HL-60 (cell line): Measurements from ENCODE around the gene SP140.
"Not testable (repeated sequence)": the region's sequence is repeated elsewhere in the genome, so short reads cannot be mapped to it uniquely, and the experiment has no call there.

ENCODE experiments used
- DNase-seq, 2 experiments: peaks; one replicate each; pipeline ENCODE4 v3.0.0-alpha.2; 2010 to 2020; ENCODE audit warnings: low read depth in 1 of 2, low spot score in 1 of 2
- H3K27ac ChIP-seq: fragments of 250-450 bp; sonication (Bioruptor Pico); replicated peaks from 2 replicates; pipeline ENCODE4 v1.5.1; 2020; ENCODE audit warnings: mild to moderate bottlenecking, moderate library complexity
- H3K27me3 ChIP-seq: fragments of 250-450 bp; sonication (Bioruptor Pico); 2 replicates; pipeline ENCODE4 v1.5.1; 2021; ENCODE audit warnings: mild to moderate bottlenecking, moderate library complexity; ENCODE audit not compliant: insufficient read depth, poor library complexity, severe bottlenecking
- H3K4me3 ChIP-seq: replicated peaks from 2 replicates; pipeline ENCODE4 v1.5.1; 2011; ENCODE audit warnings: mild to moderate bottlenecking, control low read depth, low read length; ENCODE audit not compliant: insufficient read depth
- CTCF ChIP-seq: IDR thresholded peaks from one replicate; pipeline ENCODE4 v1.5.1; 2011; ENCODE audit warnings: low read length, control low read depth, inconsistent platforms; ENCODE audit not compliant: insufficient read depth
- GABPA ChIP-seq: IDR thresholded peaks from 2 replicates; pipeline ENCODE4 v1.6.1; 2012; ENCODE audit warnings: low read depth
- POLR2AphosphoS5 ChIP-seq: IDR thresholded peaks from 2 replicates; pipeline ENCODE4 v1.6.1; 2012; ENCODE audit warnings: low read depth
- REST ChIP-seq: IDR thresholded peaks from 2 replicates; pipeline ENCODE4 v1.6.1; 2012; ENCODE audit warnings: low read depth; ENCODE audit not compliant: insufficient replicate concordance
- SPI1 ChIP-seq: IDR thresholded peaks from 2 replicates; pipeline ENCODE4 v1.6.1; 2012; ENCODE audit warnings: low read depth, mild to moderate bottlenecking, borderline replicate concordance

The SP140 gene

GRCh38 chr2:230330725-230331124 lies 105.2 kb downstream of the SP140 start:
- TF ChIP-seq REST = no peak

GRCh38 chr2:230335461-230335863 lies 109.9 kb downstream of the SP140 start:
- H3K27me3 ChIP-seq = no peaks in the 10 kb centered on the region
- no peak overlapping the region for H3K27ac ChIP-seq
- DNase-seq = no peak
- no peak overlapping the region for H3K4me3 ChIP-seq
- TF ChIP-seq SPI1 = no peak
- no peak for TF ChIP-seq CTCF
- no peak for TF ChIP-seq REST
- no peak for TF ChIP-seq GABPA
- TF ChIP-seq POLR2AphosphoS5 = no peak

More at GRCh38 chr2:230330725-230331124, 105.2 kb downstream of the SP140 start:
- no peak for DNase-seq
- H3K27ac ChIP-seq = no peak overlapping the region
- H3K27me3 ChIP-seq = no peaks in the 10 kb centered on the region
- no peak overlapping the region for H3K4me3 ChIP-seq

- no peak for DNase-seq
- no peak for TF ChIP-seq GABPA
- no peak for TF ChIP-seq POLR2AphosphoS5
- no peak for TF ChIP-seq SPI1
- no peak for TF ChIP-seq CTCF
- no peak for TF ChIP-seq REST
- H3K4me3 ChIP-seq = no peak overlapping the region
- H3K27me3 ChIP-seq = no peaks in the 10 kb centered on the region
- H3K27ac ChIP-seq = no peak overlapping the region
Measured at GRCh38 chr2:230335864-230336506, 110.4 kb downstream of the SP140 start.

- H3K4me3 ChIP-seq, H3K27me3 ChIP-seq, H3K27ac ChIP-seq, DNase-seq: not testable (repeated sequence)
Measured at GRCh38 chr2:230341936-230342528, 116.5 kb downstream of the SP140 start.

- H3K27me3 ChIP-seq, H3K27ac ChIP-seq, H3K4me3 ChIP-seq, DNase-seq: not testable (repeated sequence)
Measured at GRCh38 chr2:230343041-230343624, 117.6 kb downstream of the SP140 start.
